ENCODE measurements around the gene ETS1. TPM values are rescaled to one million over a fixed set of nuclear protein-coding genes. Genes with fewer than 3 reads are reported as not detected.
A peak's percentile ranks its signal among the peaks of the same experiment; 100 is the strongest.

The ETS1 gene
- total and polyA plus RNA-seq, 4 donors, result 27.7 to 36.3 (median 31.8) TPM

DNA sequence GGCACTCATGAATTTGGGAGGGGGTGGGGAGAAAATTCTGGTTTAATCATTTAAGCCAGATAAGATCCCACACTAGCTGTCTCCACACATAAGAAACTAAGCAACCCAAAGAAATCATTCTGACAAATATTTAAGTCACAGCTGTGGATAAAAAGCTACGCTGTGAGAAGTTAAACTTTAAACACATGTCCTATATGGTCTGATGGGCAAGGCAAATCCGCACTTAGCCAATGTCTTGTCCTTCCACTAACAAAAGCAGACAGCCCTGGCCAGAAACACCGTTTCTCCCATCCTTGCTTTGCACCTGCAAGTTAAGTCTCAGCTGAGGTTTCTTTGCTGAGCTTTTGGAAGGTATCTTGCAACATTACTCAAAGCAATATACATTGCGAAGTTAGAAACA, 68.0 kb downstream of the ETS1 start:
- 70% methylated on average over 3 of the region's 4 CpGs for WGBS (ENCODE audit: insufficient coverage)
- Histone ChIP-seq H3K36me3 (ENCODE audit: control insufficient read depth, insufficient read depth, low read length) (no peaks in the 10 kb centered on the region), H3K4me1 (ENCODE audit: control insufficient read depth, insufficient read depth, low read length) (peaks cover 18% of the 10 kb centered on the region), H3K9me3 (ENCODE audit: control insufficient read depth, insufficient read depth, low read length) (no peaks in the 10 kb centered on the region), H3K27ac (ENCODE audit: low read depth, low read length) (no peak overlapping the region), H3K4me3 (ENCODE audit: low read depth, low read length) (peak overlapping the region; percentile 6), H3K27me3 (ENCODE audit: control insufficient read depth, insufficient read depth, low read length) (peaks cover 68% of the 10 kb centered on the region)
- DNase-seq (ENCODE audit: low read depth in 4 of 6, low spot score in 6 of 6), result no peak

DNA sequence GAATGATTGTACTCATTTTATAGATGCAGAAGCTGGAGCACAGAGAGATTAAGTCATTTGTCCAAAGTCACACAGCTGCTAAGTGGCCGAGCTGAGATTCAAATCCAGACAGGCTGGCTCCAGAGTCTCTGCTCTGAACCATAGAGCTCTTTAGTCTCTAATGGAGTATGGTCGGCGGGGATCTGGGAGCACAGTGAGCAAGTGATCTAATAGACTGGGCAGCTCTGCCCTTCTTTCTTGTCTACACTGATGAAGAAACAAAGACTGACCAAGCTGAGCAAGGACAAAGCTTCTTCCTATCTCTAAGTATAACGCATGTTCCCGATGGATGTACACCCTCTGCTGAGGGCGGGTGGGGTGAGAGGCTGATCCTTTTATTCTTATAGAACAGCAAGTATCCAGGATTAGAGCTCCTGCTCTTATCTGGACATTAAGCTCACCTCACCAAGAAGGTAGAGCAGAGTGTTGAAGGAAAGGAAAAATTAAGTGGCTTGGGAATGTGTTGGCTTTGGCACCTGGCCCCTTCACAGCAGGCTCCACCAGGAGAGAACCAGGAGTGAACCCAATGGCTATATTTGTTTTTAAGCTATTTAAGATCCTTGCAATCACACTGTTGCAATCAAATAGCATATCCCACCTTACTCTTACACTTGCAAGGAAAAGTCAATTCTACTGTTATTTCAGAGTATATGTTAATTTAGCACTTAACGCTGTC, 68.7 kb downstream of the ETS1 start:
- Histone ChIP-seq H3K9me3 (ENCODE audit: control insufficient read depth, insufficient read depth, low read length) (no peaks in the 10 kb centered on the region), H3K36me3 (ENCODE audit: control insufficient read depth, insufficient read depth, low read length) (no peaks in the 10 kb centered on the region), H3K4me1 (ENCODE audit: control insufficient read depth, insufficient read depth, low read length) (peaks cover 18% of the 10 kb centered on the region), H3K4me3 (ENCODE audit: low read depth, low read length) (no peak overlapping the region), H3K27ac (ENCODE audit: low read depth, low read length) (no peak overlapping the region), H3K27me3 (ENCODE audit: control insufficient read depth, insufficient read depth, low read length) (peaks cover 63% of the 10 kb centered on the region)
- DNase-seq (ENCODE audit: low read depth in 4 of 6, low spot score in 6 of 6), result no peak
- WGBS (ENCODE audit: insufficient coverage), result 75% methylated on average over 4 of the region's 7 CpGs

DNA sequence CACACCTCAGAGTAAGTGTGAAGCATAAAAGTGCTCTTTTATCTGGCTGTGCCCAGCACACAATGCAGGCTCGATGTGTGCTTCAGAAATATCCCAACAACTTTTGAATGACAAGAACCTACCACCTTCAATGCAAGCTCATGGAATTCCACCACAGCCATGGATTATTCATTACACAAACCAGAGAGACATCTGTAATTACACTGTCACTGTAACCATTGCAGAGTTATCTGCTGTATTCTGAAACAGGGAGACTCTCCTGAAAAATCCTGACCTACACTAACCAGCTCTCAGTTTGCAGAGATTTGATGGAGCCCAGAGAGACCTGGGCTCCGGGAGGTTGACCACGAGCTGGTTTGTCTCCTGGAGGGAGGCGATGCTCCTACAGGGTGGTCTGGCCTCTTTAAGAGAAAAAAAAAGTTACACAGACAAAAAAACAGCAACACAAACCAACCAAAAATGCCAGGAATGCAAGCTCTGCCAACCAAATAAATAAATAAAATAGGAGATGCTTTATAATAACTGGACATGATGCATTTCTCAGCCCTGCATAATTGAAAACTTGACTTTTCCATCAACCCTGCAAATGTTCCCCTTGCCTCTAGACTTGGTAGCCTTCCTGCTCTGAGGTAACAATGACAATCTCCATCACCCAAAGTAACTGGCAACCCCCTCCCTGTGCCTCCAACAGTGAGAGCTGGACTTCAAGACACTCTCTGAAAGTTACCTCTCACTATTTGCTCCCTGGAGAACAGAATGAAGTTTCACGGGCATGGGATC, 69.7 kb downstream of the ETS1 start:
- peak overlapping the region; percentile 12 for H3K27ac ChIP-seq (ENCODE audit: low read depth, low read length)
- no peaks in the 10 kb centered on the region for H3K36me3 ChIP-seq (ENCODE audit: control insufficient read depth, insufficient read depth, low read length)
- no peaks in the 10 kb centered on the region for H3K9me3 ChIP-seq (ENCODE audit: control insufficient read depth, insufficient read depth, low read length)
- H3K4me3 ChIP-seq (ENCODE audit: low read depth, low read length), result no peak overlapping the region
- WGBS (ENCODE audit: insufficient coverage), result 100% methylated on average over 1 of the region's 5 CpGs
- peaks cover 15% of the 10 kb centered on the region for H3K4me1 ChIP-seq (ENCODE audit: control insufficient read depth, insufficient read depth, low read length)
- peaks cover 61% of the 10 kb centered on the region for H3K27me3 ChIP-seq (ENCODE audit: control insufficient read depth, insufficient read depth, low read length)
- no peak for DNase-seq (ENCODE audit: low read depth in 4 of 6, low spot score in 6 of 6)

DNA sequence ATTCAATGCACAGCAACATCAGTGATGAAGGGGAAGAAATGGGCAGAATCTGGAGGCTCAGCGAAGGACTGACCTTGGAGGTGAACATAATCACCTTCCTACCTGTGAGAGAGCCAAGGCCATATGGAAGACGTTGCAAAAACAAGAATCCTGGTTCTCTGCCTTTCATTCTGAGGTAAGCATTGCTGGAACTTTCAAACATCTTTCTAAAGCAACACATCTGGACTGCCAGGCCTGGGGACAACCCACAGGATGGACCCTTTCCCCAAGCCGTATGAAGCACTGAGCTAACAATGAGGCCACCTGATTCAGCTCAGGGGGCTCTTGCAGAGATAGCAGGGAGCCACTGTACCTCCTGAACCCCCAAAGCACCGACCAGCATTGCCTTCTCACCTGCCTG, 70.5 kb downstream of the ETS1 start:
- 73% methylated on average over 4 of the region's 4 CpGs for WGBS (ENCODE audit: insufficient coverage)
- no peak overlapping the region for H3K27ac ChIP-seq (ENCODE audit: low read depth, low read length)
- peaks cover 12% of the 10 kb centered on the region for H3K4me1 ChIP-seq (ENCODE audit: control insufficient read depth, insufficient read depth, low read length)
- DNase-seq (ENCODE audit: low read depth in 4 of 6, low spot score in 6 of 6), result no peak
- H3K27me3 ChIP-seq (ENCODE audit: control insufficient read depth, insufficient read depth, low read length), result peaks cover 61% of the 10 kb centered on the region
- H3K36me3 ChIP-seq (ENCODE audit: control insufficient read depth, insufficient read depth, low read length), result no peaks in the 10 kb centered on the region
- no peaks in the 10 kb centered on the region for H3K9me3 ChIP-seq (ENCODE audit: control insufficient read depth, insufficient read depth, low read length)
- no peak overlapping the region for H3K4me3 ChIP-seq (ENCODE audit: low read depth, low read length)

DNA sequence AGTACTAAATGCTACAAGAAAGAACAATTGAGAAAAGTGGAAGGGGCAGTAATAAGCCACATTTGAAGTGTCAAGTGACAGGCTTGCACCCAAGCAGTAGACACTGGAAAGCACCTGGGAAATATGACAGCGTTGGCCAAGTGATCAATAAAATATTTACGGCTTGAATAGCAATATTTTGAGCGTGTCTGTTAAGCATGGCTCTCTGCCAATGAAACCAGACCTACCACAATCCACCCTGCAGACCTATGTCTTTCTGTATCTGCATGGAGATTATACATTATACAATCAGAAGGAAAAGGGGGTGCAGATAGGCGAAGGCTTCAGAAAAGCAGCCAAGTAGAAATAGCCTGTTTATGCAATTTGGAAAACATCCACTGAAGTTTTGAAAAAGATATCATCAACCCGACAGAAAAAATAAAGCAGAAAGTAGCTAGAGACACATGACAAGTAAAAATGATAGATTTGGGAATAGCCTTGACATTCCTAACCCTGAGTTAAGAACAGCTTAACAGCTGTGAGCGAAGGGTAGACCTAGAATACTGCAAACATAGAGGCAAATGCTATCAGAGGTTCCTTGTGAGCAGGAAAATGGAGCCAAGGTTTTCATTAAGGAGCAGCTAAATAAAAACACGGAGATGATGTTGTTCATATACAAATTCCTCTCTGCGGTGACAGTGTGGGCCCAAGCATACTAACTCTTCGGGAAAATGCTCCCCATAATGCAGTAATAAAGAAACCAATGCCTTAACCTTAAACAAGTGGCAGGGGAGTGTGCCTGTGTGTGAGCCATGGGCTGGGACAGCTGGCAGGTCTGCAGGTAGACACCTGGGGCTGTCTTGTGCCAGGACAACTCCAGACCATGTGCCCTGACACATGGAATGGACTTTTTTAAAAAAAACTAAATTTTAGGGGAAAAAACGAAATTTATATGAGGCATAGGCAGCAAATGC, 71.3 kb downstream of the ETS1 start:
- H3K36me3 ChIP-seq (ENCODE audit: control insufficient read depth, insufficient read depth, low read length), result no peaks in the 10 kb centered on the region
- no peak overlapping the region for H3K4me3 ChIP-seq (ENCODE audit: low read depth, low read length)
- peaks cover 53% of the 10 kb centered on the region for H3K27me3 ChIP-seq (ENCODE audit: control insufficient read depth, insufficient read depth, low read length)
- no peak overlapping the region for H3K27ac ChIP-seq (ENCODE audit: low read depth, low read length)
- no peak for DNase-seq (ENCODE audit: low read depth in 4 of 6, low spot score in 6 of 6)
- H3K4me1 ChIP-seq (ENCODE audit: control insufficient read depth, insufficient read depth, low read length), result peaks cover 5% of the 10 kb centered on the region
- WGBS (ENCODE audit: insufficient coverage), result 70% methylated on average over 1 of the region's 10 CpGs
- no peaks in the 10 kb centered on the region for H3K9me3 ChIP-seq (ENCODE audit: control insufficient read depth, insufficient read depth, low read length)

DNA sequence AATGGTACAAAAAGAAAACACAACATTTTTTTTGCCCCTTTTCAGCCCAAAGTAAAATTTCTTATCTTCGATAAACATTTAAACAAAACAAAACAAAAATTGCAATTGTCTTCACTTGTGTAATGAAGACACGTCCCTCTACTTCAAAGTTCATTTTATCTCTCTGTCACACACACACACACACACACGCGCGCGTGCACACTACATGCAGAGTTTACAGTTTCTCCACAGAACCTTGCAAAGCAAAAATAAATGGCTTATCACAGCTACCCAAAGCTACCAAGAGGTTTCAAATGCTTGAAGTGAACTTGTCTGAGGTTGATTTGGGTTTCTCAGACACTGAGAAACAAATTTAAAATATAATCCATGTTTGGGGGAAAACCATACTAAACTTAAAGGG, 72.3 kb downstream of the ETS1 start:
- Histone ChIP-seq H3K27ac (ENCODE audit: low read depth, low read length) (no peak overlapping the region), H3K9me3 (ENCODE audit: control insufficient read depth, insufficient read depth, low read length) (no peaks in the 10 kb centered on the region), H3K4me3 (ENCODE audit: low read depth, low read length) (no peak overlapping the region), H3K36me3 (ENCODE audit: control insufficient read depth, insufficient read depth, low read length) (no peaks in the 10 kb centered on the region), H3K4me1 (ENCODE audit: control insufficient read depth, insufficient read depth, low read length) (peaks cover 5% of the 10 kb centered on the region), H3K27me3 (ENCODE audit: control insufficient read depth, insufficient read depth, low read length) (peaks cover 56% of the 10 kb centered on the region)
- no peak for DNase-seq (ENCODE audit: low read depth in 4 of 6, low spot score in 6 of 6)
- 40% methylated on average over 2 of the region's 6 CpGs for WGBS (ENCODE audit: insufficient coverage)

DNA sequence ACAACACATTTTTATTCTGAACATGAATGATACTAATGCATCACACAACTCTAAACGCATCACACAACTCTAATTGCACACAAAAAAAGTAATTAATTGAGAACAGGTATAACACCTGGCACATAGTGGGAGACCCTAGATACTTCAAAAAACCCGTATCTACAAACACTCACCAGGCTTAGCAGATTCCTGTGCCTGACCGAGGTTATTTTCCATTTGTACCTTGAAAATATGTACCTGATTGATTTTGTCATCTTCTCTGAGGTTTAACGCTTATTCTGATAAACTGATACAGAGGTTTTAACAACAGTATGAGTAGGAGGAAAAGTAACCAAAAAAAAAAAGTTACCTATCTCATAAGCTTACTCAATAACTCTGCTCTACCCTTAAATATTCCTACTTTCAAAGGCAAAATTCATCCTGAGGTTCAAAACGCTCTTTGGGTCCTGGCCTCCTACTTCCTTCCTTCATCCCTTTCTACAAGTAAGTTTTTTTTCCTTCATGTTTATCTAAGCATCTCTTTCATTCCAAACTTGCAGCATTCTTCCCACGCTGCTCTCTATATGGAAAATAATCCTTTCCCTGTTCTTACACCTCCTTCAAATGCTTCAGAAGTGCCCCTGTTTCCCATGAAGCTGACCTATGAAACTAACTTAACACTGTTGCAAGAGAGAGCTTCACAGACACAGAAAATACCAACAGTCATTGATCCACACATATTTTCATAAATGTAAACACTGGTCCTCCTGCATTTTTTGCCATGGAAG, 73.3 kb downstream of the ETS1 start:
- H3K9me3 ChIP-seq (ENCODE audit: control insufficient read depth, insufficient read depth, low read length), result no peaks in the 10 kb centered on the region
- WGBS (ENCODE audit: insufficient coverage), result 65% methylated on average over 2 of the region's 6 CpGs
- H3K27ac ChIP-seq (ENCODE audit: low read depth, low read length), result no peak overlapping the region
- no peaks in the 10 kb centered on the region for H3K36me3 ChIP-seq (ENCODE audit: control insufficient read depth, insufficient read depth, low read length)
- DNase-seq (ENCODE audit: low read depth in 4 of 6, low spot score in 6 of 6), result no peak
- H3K27me3 ChIP-seq (ENCODE audit: control insufficient read depth, insufficient read depth, low read length), result peaks cover 53% of the 10 kb centered on the region
- peaks cover 5% of the 10 kb centered on the region for H3K4me1 ChIP-seq (ENCODE audit: control insufficient read depth, insufficient read depth, low read length)
- H3K4me3 ChIP-seq (ENCODE audit: low read depth, low read length), result no peak overlapping the region

DNA sequence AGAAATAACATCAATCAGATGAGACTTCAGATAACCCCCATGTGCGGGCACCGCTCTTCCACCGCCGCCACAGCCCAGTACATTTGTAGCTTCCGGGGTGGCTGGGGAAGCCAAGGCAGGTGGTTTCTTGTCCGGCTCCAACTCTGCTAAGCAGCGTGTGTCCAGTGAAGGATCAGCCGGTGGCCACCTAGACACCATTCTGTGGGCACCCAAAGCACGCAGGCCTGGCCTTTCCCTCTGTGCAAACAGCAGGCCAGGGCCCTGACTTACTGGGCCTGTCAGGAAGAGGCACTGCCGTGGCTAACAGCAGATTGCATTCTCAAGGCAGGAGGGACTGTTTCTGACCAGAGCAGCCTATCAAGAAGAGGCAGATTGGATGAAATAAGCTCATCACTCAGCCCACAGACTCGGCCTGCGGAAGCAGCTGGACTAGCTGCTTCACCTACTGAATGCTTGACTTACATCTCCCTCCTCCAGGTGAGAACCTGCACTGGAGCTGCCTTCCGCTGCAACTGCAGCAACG, 74.8 kb downstream of the ETS1 start:
- Histone ChIP-seq H3K27me3 (ENCODE audit: control insufficient read depth, insufficient read depth, low read length) (peaks cover 40% of the 10 kb centered on the region), H3K9me3 (ENCODE audit: control insufficient read depth, insufficient read depth, low read length) (no peaks in the 10 kb centered on the region), H3K27ac (ENCODE audit: low read depth, low read length) (no peak overlapping the region), H3K4me1 (ENCODE audit: control insufficient read depth, insufficient read depth, low read length) (peaks cover 7% of the 10 kb centered on the region), H3K4me3 (ENCODE audit: low read depth, low read length) (no peak overlapping the region), H3K36me3 (ENCODE audit: control insufficient read depth, insufficient read depth, low read length) (no peaks in the 10 kb centered on the region)
- no peak for DNase-seq (ENCODE audit: low read depth in 4 of 6, low spot score in 6 of 6)
- WGBS (ENCODE audit: insufficient coverage), result 79% methylated on average over 10 of the region's 14 CpGs

DNA sequence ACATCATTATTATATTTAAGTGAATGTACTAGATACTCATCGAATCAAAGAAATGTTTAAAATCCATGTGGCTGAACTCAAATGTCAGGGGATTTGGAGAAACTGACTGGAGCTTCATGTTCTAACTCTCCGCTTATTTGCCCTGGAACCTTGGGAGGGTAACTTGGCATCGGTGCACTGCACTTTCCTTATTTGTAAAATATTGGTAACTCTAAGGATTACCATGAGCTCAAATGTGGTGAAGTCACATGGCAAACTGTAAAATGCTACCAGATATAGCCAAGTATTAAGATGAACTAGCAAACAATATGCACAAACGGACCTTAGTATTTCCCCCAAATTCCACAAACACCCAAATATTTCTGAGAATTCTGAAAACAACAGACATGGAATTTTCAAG, 75.6 kb downstream of the ETS1 start:
- 83% methylated on average over 1 of the region's 4 CpGs for WGBS (ENCODE audit: insufficient coverage)

More for the DNA sequence above, 75.6 kb downstream of the ETS1 start:
- Histone ChIP-seq H3K27me3 (ENCODE audit: control insufficient read depth, insufficient read depth, low read length) (peaks cover 33% of the 10 kb centered on the region), H3K27ac (ENCODE audit: low read depth, low read length) (no peak overlapping the region), H3K36me3 (ENCODE audit: control insufficient read depth, insufficient read depth, low read length) (no peaks in the 10 kb centered on the region), H3K4me1 (ENCODE audit: control insufficient read depth, insufficient read depth, low read length) (peaks cover 11% of the 10 kb centered on the region), H3K4me3 (ENCODE audit: low read depth, low read length) (no peak overlapping the region), H3K9me3 (ENCODE audit: control insufficient read depth, insufficient read depth, low read length) (no peaks in the 10 kb centered on the region)
- no peak for DNase-seq (ENCODE audit: low read depth in 4 of 6, low spot score in 6 of 6)

Measured in spinal cord (tissue), 10 donors.